Glutamatergic neuron (in vitro differentiated cells): ENCODE results near the gene HBZ. TPM values are rescaled to one million over a fixed set of nuclear protein-coding genes. Genes with fewer than 3 reads are reported as not detected.

ENCODE experiments used
- DNase-seq: peaks from one replicate; pipeline ENCODE4 v3.0.0; 2022
- H3K27ac Mint-ChIP-seq: one replicate; pipeline ENCODE4 v1.8.0; 2020; ENCODE audit warnings: mild to moderate bottlenecking, mixed read lengths, inconsistent platforms; ENCODE audit not compliant: unreplicated experiment
- H3K27me3 Mint-ChIP-seq: one replicate; pipeline ENCODE4 v1.8.0; 2020; ENCODE audit warnings: mild to moderate bottlenecking, moderate library complexity, mixed read lengths, inconsistent platforms; ENCODE audit not compliant: unreplicated experiment
- H3K36me3 Mint-ChIP-seq: one replicate; pipeline ENCODE4 v1.8.0; 2020; ENCODE audit warnings: mild to moderate bottlenecking, mixed read lengths, inconsistent platforms; ENCODE audit not compliant: unreplicated experiment
- H3K4me1 Mint-ChIP-seq: one replicate; pipeline ENCODE4 v1.8.0; 2020; ENCODE audit warnings: mild to moderate bottlenecking, low read depth, mixed read lengths, inconsistent platforms; ENCODE audit not compliant: unreplicated experiment
- H3K4me3 Mint-ChIP-seq: one replicate; pipeline ENCODE4 v1.8.0; 2020; ENCODE audit warnings: mild to moderate bottlenecking, mixed read lengths, inconsistent platforms; ENCODE audit not compliant: unreplicated experiment
- H3K9me3 Mint-ChIP-seq: one replicate; pipeline ENCODE4 v1.8.0; 2020; ENCODE audit warnings: mild to moderate bottlenecking, moderate library complexity, mixed read lengths, inconsistent platforms; ENCODE audit not compliant: unreplicated experiment
- CTCF ChIP-seq: fragments of 200-600 bp; sonication (generic); IDR thresholded peaks from one replicate; pipeline ENCODE4 v1.5.0; 2021; ENCODE audit not compliant: partially characterized antibody, unreplicated experiment
- total RNA-seq: library from RNA; stranded (reverse); fragmentation: NEBNext Ultra II Directional; extraction: Animal tissue kit (Norgen Biotek cat#: 25700); gene quantifications from one replicate; pipeline ENCODE4 v1.2.1, GENCODE V29; 2021; ENCODE audit not compliant: unreplicated experiment

Gene HBZ
- total RNA-seq, 1 donor from 2014 or later, result not detected

GRCh38 chr16:125011-125410, 27.4 kb upstream of the HBZ start:
- Mint-ChIP-seq H3K4me1 (no peaks in the 10 kb centered on the region), H3K27me3 (no peaks in the 10 kb centered on the region), H3K9me3 (no peaks in the 10 kb centered on the region), H3K36me3 (no peaks in the 10 kb centered on the region), H3K27ac (no peak overlapping the region), H3K4me3 (no peak overlapping the region)
- no peak for DNase-seq
- no peak for TF ChIP-seq CTCF

- H3K4me3 Mint-ChIP-seq, result no peak overlapping the region
- H3K27ac Mint-ChIP-seq, result no peak overlapping the region
- H3K36me3 Mint-ChIP-seq, result no peaks in the 10 kb centered on the region
- no peaks in the 10 kb centered on the region for H3K27me3 Mint-ChIP-seq
- H3K9me3 Mint-ChIP-seq, result no peaks in the 10 kb centered on the region
- DNase-seq, result no peak
- TF ChIP-seq CTCF, result no peak
- no peaks in the 10 kb centered on the region for H3K4me1 Mint-ChIP-seq
Measured at GRCh38 chr16:129075-129474, 23.4 kb upstream of the HBZ start.

GRCh38 chr16:130533-131173, 21.8 kb upstream of the HBZ start:
- H3K36me3 Mint-ChIP-seq, result no peaks in the 10 kb centered on the region
- H3K4me3 Mint-ChIP-seq, result no peak overlapping the region
- TF ChIP-seq CTCF, result no peak
- no peak for DNase-seq
- no peaks in the 10 kb centered on the region for H3K27me3 Mint-ChIP-seq
- H3K4me1 Mint-ChIP-seq, result no peaks in the 10 kb centered on the region
- H3K9me3 Mint-ChIP-seq, result no peaks in the 10 kb centered on the region
- H3K27ac Mint-ChIP-seq, result no peak overlapping the region

- Mint-ChIP-seq H3K27me3 (no peaks in the 10 kb centered on the region), H3K9me3 (no peaks in the 10 kb centered on the region), H3K4me3 (no peak overlapping the region), H3K27ac (no peak overlapping the region), H3K36me3 (no peaks in the 10 kb centered on the region), H3K4me1 (no peaks in the 10 kb centered on the region)
- TF ChIP-seq CTCF, result no peak
- DNase-seq, result no peak
Measured at GRCh38 chr16:132120-132519, 20.3 kb upstream of the HBZ start.

- H3K36me3 Mint-ChIP-seq, result no peaks in the 10 kb centered on the region
- no peak for TF ChIP-seq CTCF
- H3K4me1 Mint-ChIP-seq, result no peaks in the 10 kb centered on the region
- no peak for DNase-seq
- no peak overlapping the region for H3K4me3 Mint-ChIP-seq
- H3K27ac Mint-ChIP-seq, result no peak overlapping the region
- peaks cover 2% of the 10 kb centered on the region for H3K27me3 Mint-ChIP-seq
- peaks cover 1% of the 10 kb centered on the region for H3K9me3 Mint-ChIP-seq
Measured at GRCh38 chr16:133716-134115, 18.7 kb upstream of the HBZ start.
